ENCODE results near the gene SHCBP1.

- TF ChIP-seq CTCF (IDR thresholded peaks at IDR 0.05) = no peak
- TF ChIP-seq POLR2A (IDR thresholded peaks at IDR 0.05) = no peak
- TF ChIP-seq EP300 (IDR thresholded peaks at IDR 0.05) = no peak
- TF ChIP-seq POLR2AphosphoS5 (IDR thresholded peaks at IDR 0.05) = no peak
These were observed 7.8 kb downstream of the SHCBP1 start for GRCh38 chr16:46613352-46613751.

Measured in gastroesophageal sphincter (tissue), 3 donors.